ENCODE measurements around the gene KSR1.
"Not testable (repeated sequence)": the region's sequence is repeated elsewhere in the genome, so short reads cannot be mapped to it uniquely, and the experiment has no call there.

The KSR1 gene

GRCh38 chr17:27669850-27670249 lies 213.6 kb downstream of the KSR1 start:
- in situ Hi-C loops (cut with HindIII; ENCODE audit: low sequenced_read_pairs), result no loop called here

- in situ Hi-C loops (cut with HindIII; ENCODE audit: low sequenced_read_pairs), result no loop called here
Observed at GRCh38 chr17:27670791-27671590, 214.7 kb downstream of the KSR1 start.

GRCh38 chr17:27671591-27671910 lies 215.3 kb downstream of the KSR1 start:
- in situ Hi-C loops (cut with HindIII; ENCODE audit: low sequenced_read_pairs), result no loop called here

GRCh38 chr17:27671977-27672480 lies 215.8 kb downstream of the KSR1 start:
- in situ Hi-C loops (cut with HindIII; ENCODE audit: low sequenced_read_pairs), result not testable (repeated sequence)

GRCh38 chr17:27674335-27674734 lies 218.1 kb downstream of the KSR1 start:
- in situ Hi-C loops (cut with HindIII; ENCODE audit: low sequenced_read_pairs), result no loop called here

All from DLD1 (cell line).